A673 (cell line): ENCODE data around the gene CYS1.

Experiments
- CTCF ChIP-seq: fragments of 300-800, 200-600 bp; sonication (generic); conservative IDR thresholded peaks from 2 replicates; pipeline ENCODE4 v1.5.1; 2017; ENCODE audit warnings: low read depth, mild to moderate bottlenecking, antibody characterized with exemption, low read length, moderate library complexity, mixed read lengths
- EZH2 ChIP-seq: fragments of 200-600 bp; sonication (generic); IDR thresholded peaks from 2 replicates; pipeline ENCODE4 v1.6.1; 2017; ENCODE audit warnings: borderline replicate concordance, low read depth, mild to moderate bottlenecking, mixed read lengths, antibody characterized with exemption, low read length; ENCODE audit not compliant: poor library complexity, severe bottlenecking

- TF ChIP-seq CTCF, result no peak
- TF ChIP-seq EZH2, result no peak
These were observed 23.8 kb downstream of the CYS1 start for GRCh38 chr2:10056439-10056838.
